ENCODE data around the gene TTYH2. TPM values are rescaled to one million over a fixed set of nuclear protein-coding genes. Genes with fewer than 3 reads are reported as not detected.

The TTYH2 gene
- polyA plus RNA-seq, 4 donors = 0.27 to 50.6 (median 2.0) TPM; not detected in 1

DNA sequence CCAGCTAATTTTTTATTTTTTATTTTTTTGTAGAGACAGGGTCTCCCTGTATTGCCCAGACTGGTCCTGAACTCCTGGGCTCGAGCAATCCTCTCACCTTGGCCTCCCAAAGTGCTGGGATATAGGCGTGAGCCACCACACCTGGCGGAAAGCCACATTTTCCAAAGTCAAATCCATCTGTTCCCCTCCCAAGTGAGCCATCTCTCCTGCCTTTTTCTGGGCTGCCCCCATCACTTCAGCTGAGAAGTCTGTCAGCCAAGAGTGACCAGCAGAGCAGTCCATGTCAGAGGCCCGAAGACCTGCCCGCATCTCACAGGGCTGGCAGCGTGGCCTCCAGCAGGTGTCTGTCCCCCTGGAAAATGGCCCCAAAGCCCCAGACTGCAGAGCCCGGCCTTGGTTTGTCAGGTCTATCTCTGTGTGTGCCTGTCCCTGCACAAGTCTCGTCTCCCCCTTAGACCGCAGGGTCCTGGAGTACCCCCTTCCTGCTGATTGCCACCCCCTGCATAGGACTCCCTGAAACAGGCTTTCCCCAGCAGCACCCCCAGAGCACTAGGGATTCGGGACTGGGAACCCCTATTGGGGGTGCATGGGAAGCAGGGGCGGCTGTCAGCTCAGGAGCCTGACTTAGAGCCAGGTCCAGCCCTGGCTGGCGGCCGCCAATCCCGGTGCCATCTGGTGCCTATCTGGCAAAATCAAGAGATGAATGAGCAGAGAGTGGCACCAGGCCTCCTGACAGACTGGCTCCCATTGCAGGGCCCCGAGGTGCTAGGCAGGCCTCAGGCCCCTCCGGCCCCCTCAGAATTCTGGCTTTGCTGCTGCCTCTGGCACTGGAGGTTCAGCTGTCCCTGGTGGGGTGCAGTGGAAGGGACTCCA, 7.8 kb downstream of the TTYH2 start:
- H3K9me3 ChIP-seq (ENCODE audit: control insufficient read depth in 2 of 2, insufficient read depth in 1 of 2, low read depth in 1 of 2, low read length in 1 of 2) = no peaks in the 10 kb centered on the region
- 91 to 92% (median 92%) methylated on average over 16 of the region's 16 CpGs for WGBS, 3 donors
- no peak overlapping the region for H3K4me3 ChIP-seq (ENCODE audit: low read depth in 1 of 3, low read length in 3 of 3)
- H3K4me1 ChIP-seq (ENCODE audit: control insufficient read depth in 3 of 3, insufficient read depth in 2 of 3, low read depth in 1 of 3, low read length in 2 of 3) = no peaks in the 10 kb centered on the region
- H3K27me3 ChIP-seq (ENCODE audit: control insufficient read depth in 3 of 3, insufficient read depth in 3 of 3, low read length in 3 of 3) = no peaks in the 10 kb centered on the region
- peaks cover 0 to 81% (median 0%) of the 10 kb centered on the region in 3 donors for H3K36me3 ChIP-seq (ENCODE audit: control insufficient read depth in 3 of 3, insufficient read depth in 2 of 3, low read depth in 1 of 3, low read length in 3 of 3)
- DNase-seq = no peak
- H3K27ac ChIP-seq (ENCODE audit: low read depth in 1 of 3, low read length in 2 of 3) = no peak overlapping the region
- no peak for FAIRE-seq

DNA sequence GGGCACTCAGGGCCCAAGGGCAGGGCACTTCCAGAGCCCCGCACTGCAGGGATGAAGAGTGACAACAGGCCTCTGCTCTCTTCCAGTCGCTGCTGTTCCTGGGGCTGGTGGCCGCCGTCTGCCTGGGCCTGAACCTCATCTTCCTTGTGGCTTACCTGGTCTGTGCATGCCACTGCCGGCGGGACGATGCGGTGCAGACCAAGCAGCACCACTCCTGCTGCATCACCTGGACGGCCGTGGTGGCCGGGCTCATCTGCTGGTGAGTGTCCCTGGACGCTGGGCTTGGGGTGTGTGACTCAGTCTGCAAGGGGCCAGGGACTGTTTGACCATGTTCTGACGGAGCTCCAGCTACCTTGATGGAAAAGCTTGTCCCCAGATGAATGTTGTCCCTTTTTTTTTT, 9.0 kb downstream of the TTYH2 start:
- 84 to 94% (median 91%) methylated on average over 11 to 13 of the region's 13 CpGs for WGBS, 3 donors
- no peaks in the 10 kb centered on the region for H3K4me1 ChIP-seq (ENCODE audit: control insufficient read depth in 3 of 3, insufficient read depth in 2 of 3, low read depth in 1 of 3, low read length in 2 of 3)
- peaks cover 0 to 71% (median 0%) of the 10 kb centered on the region in 3 donors for H3K36me3 ChIP-seq (ENCODE audit: control insufficient read depth in 3 of 3, insufficient read depth in 2 of 3, low read depth in 1 of 3, low read length in 3 of 3)
- H3K4me3 ChIP-seq (ENCODE audit: low read depth in 1 of 3, low read length in 3 of 3) = no peak overlapping the region
- FAIRE-seq (no peak), DNase-seq (no peak)
- H3K27ac ChIP-seq (ENCODE audit: low read depth in 1 of 3, low read length in 2 of 3) = no peak overlapping the region
- H3K9me3 ChIP-seq (ENCODE audit: control insufficient read depth in 2 of 2, insufficient read depth in 1 of 2, low read depth in 1 of 2, low read length in 1 of 2) = no peaks in the 10 kb centered on the region
- H3K27me3 ChIP-seq (ENCODE audit: control insufficient read depth in 3 of 3, insufficient read depth in 3 of 3, low read length in 3 of 3) = no peaks in the 10 kb centered on the region

DNA sequence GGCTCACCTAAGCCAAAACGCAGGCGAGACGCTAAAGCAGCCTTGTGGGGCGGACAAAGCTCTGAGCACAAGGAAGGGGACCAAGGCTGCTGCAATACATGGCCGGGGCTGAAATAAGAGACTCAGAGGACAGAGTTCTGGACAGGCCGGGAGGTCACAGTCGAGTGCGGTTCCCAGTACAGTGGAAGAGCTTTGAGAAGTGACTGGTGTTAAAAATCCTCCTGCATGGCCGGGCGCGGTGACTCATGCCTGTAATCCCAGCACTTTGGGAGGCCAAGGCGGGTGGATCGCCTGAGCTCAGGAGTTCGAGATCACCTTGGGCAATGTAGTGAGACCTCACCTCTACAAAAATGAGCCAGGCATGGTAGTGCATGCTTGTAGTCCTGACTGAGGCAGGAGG, 10.5 kb downstream of the TTYH2 start:
- 90 to 94% (median 93%) methylated on average over 14 of the region's 14 CpGs for WGBS, 3 donors
- FAIRE-seq = no peak
- no peaks in the 10 kb centered on the region for H3K4me1 ChIP-seq (ENCODE audit: control insufficient read depth in 3 of 3, insufficient read depth in 2 of 3, low read depth in 1 of 3, low read length in 2 of 3)

DNA sequence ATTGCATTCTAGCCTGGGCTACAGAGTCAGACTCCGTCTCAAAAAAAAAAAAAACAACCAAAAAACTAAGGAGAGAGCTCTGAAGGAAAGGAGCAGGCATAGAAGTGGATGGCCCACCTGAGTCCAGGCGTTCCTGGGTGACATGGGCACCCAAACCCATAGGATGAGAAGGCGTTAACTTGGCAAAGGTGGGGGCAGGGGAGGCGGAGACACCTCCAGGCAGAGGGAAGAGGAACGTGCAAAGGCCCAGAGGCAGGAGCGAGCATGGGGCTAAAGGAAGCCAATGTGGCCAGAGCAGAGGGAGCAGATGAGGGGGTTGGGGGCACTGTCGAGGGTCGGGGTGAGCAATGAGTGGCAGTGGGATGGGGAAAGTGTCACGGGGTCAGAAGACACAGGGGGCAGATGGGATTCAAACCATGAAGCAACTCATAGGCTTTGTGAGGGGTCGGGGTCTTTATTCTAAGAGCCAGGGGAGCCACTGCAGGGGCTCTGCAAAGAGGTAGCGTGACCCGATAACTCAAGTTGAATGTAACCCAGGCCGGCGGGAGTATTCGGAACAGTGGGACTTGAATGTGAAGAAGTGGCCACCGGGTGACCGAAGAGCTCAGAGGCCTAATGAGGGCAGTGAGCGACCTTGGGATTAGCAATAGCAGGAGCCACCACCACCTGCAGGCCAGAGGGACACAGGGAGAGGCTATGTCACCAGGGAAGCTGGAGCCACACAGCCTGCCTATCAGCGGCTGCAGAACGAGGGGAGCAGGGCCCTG, 11.8 kb downstream of the TTYH2 start:
- 91 to 94% (median 94%) methylated on average over 20 of the region's 20 CpGs for WGBS, 3 donors
- Histone ChIP-seq H3K36me3 (ENCODE audit: control insufficient read depth in 3 of 3, insufficient read depth in 2 of 3, low read depth in 1 of 3, low read length in 3 of 3) (peaks cover 0 to 61% (median 0%) of the 10 kb centered on the region in 3 donors), H3K4me1 (ENCODE audit: control insufficient read depth in 3 of 3, insufficient read depth in 2 of 3, low read depth in 1 of 3, low read length in 2 of 3) (no peaks in the 10 kb centered on the region), H3K27ac (ENCODE audit: low read depth in 1 of 3, low read length in 2 of 3) (no peak overlapping the region), H3K9me3 (ENCODE audit: control insufficient read depth in 2 of 2, insufficient read depth in 1 of 2, low read depth in 1 of 2, low read length in 1 of 2) (no peaks in the 10 kb centered on the region), H3K27me3 (ENCODE audit: control insufficient read depth in 3 of 3, insufficient read depth in 3 of 3, low read length in 3 of 3) (no peaks in the 10 kb centered on the region), H3K4me3 (ENCODE audit: low read depth in 1 of 3, low read length in 3 of 3) (no peak overlapping the region)
- FAIRE-seq = no peak
- no peak for DNase-seq

More for the DNA sequence above, 10.5 kb downstream of the TTYH2 start:
- Histone ChIP-seq H3K36me3 (ENCODE audit: control insufficient read depth in 3 of 3, insufficient read depth in 2 of 3, low read depth in 1 of 3, low read length in 3 of 3) (peaks cover 0 to 59% (median 0%) of the 10 kb centered on the region in 3 donors), H3K27ac (ENCODE audit: low read depth in 1 of 3, low read length in 2 of 3) (no peak overlapping the region), H3K9me3 (ENCODE audit: control insufficient read depth in 2 of 2, insufficient read depth in 1 of 2, low read depth in 1 of 2, low read length in 1 of 2) (no peaks in the 10 kb centered on the region), H3K27me3 (ENCODE audit: control insufficient read depth in 3 of 3, insufficient read depth in 3 of 3, low read length in 3 of 3) (no peaks in the 10 kb centered on the region), H3K4me3 (ENCODE audit: low read depth in 1 of 3, low read length in 3 of 3) (no peak overlapping the region)
- DNase-seq = no peak

DNA sequence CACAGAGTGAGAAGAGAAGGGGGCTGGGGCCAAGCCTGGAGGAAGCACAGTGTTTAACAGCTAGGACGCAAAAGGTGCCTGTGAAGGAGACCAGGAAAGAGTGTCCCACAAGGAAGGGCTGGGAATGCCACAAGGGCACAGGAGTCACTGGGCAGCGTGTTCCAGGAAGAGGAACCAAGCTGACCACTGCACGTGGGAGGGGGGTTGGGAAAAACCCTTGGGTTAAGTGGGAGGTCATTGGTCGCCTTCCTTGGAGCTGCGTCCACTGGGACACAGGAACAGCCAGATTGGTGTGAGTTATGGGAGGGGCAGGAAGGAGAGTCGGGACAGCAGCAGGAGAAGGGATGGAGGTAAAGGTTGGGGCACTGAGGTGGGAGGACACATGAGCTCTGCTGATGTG, 12.9 kb downstream of the TTYH2 start:
- H3K9me3 ChIP-seq (ENCODE audit: control insufficient read depth in 2 of 2, insufficient read depth in 1 of 2, low read depth in 1 of 2, low read length in 1 of 2) = no peaks in the 10 kb centered on the region
- H3K27ac ChIP-seq (ENCODE audit: low read depth in 1 of 3, low read length in 2 of 3) = no peak overlapping the region
- H3K4me3 ChIP-seq (ENCODE audit: low read depth in 1 of 3, low read length in 3 of 3) = no peak overlapping the region
- peaks cover 0 to 62% (median 0%) of the 10 kb centered on the region in 3 donors for H3K36me3 ChIP-seq (ENCODE audit: control insufficient read depth in 3 of 3, insufficient read depth in 2 of 3, low read depth in 1 of 3, low read length in 3 of 3)
- DNase-seq (no peak), FAIRE-seq (no peak)
- H3K4me1 ChIP-seq (ENCODE audit: control insufficient read depth in 3 of 3, insufficient read depth in 2 of 3, low read depth in 1 of 3, low read length in 2 of 3) = no peaks in the 10 kb centered on the region
- 67 to 83% (median 71%) methylated on average over 6 of the region's 6 CpGs for WGBS, 3 donors
- H3K27me3 ChIP-seq (ENCODE audit: control insufficient read depth in 3 of 3, insufficient read depth in 3 of 3, low read length in 3 of 3) = no peaks in the 10 kb centered on the region

DNA sequence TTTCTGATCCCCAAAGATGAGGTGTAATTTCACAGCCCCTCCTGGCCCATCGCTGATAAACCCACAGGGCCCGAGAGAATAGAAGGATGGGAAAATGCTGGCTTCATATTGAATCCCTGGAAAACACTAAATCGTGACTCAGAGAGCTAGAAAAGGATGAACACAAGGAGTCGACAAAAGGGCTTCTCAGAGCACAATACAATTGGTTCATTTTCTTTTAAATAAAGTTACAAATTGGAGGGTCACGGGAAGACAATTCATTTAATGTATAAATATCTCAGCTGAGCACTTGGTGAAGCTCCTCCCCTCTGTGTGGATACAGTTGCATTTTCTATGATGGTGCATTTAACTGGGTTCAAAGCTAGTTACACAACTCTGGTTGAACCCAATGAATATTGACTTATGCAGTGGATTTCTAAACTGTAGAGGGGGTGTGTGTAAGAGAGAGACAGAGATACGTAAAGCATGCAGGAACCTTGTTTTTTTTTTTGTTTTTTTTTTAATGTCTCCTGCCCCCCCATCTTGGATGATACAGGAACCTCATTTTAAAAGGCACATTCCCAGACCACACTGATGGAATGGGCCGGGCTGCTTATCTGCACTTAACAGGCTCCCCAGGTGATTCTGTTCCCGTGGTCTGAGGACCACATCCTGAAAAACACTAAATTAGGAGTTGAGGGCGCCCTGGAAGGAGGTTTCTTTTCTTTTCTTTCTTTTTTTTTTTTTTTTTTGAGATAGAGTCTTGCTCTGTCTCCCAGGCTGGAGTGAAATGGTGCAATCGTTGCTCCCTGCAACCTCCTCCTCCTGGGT, 14.1 kb downstream of the TTYH2 start:
- no peaks in the 10 kb centered on the region for H3K9me3 ChIP-seq (ENCODE audit: control insufficient read depth in 2 of 2, insufficient read depth in 1 of 2, low read depth in 1 of 2, low read length in 1 of 2)
- 78 to 86% (median 80%) methylated on average over 10 of the region's 10 CpGs for WGBS, 3 donors
- no peak for FAIRE-seq
- no peak overlapping the region for H3K27ac ChIP-seq (ENCODE audit: low read depth in 1 of 3, low read length in 2 of 3)
- H3K27me3 ChIP-seq (ENCODE audit: control insufficient read depth in 3 of 3, insufficient read depth in 3 of 3, low read length in 3 of 3) = no peaks in the 10 kb centered on the region
- no peak for DNase-seq
- H3K36me3 ChIP-seq (ENCODE audit: control insufficient read depth in 3 of 3, insufficient read depth in 2 of 3, low read depth in 1 of 3, low read length in 3 of 3) = peaks cover 0 to 62% (median 0%) of the 10 kb centered on the region in 3 donors
- no peak overlapping the region for H3K4me3 ChIP-seq (ENCODE audit: low read depth in 1 of 3, low read length in 3 of 3)
- no peaks in the 10 kb centered on the region for H3K4me1 ChIP-seq (ENCODE audit: control insufficient read depth in 3 of 3, insufficient read depth in 2 of 3, low read depth in 1 of 3, low read length in 2 of 3)

DNA sequence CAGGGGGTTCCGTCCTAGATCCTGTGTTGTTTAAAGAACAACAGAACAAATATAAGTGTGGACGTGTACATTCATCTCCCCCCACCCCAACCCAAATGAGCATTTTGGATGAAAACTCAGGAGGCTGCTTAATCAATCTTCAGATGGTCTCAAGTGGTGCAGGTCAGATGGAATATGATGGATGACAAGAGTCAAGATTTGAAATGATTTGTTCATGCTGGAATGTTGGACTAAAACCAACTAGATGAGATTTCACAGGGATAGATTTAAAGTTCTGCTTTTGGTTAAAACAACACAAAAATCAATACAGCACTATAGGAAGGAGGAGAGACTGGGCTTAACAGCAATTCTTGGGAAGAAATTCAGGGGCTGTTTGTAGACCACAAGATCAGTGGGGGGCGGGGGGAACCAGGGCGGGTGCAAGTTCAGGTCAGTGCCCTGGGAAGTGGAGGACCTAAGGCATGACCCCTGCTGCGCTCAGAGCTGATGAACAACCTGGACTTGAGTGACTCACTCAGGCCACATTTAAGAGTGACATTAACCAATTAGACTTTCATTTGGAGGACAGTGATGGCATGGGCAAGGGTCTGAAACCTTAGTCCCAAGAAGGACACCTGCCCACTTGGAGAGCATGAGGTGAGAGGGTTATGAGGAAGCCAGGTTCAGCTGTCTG, 15.1 kb downstream of the TTYH2 start:
- no peak overlapping the region for H3K27ac ChIP-seq (ENCODE audit: low read depth in 1 of 3, low read length in 2 of 3)
- no peaks in the 10 kb centered on the region for H3K4me1 ChIP-seq (ENCODE audit: control insufficient read depth in 3 of 3, insufficient read depth in 2 of 3, low read depth in 1 of 3, low read length in 2 of 3)
- DNase-seq (no peak), FAIRE-seq (no peak)
- 70 to 78% (median 77%) methylated on average over 5 of the region's 5 CpGs for WGBS, 3 donors
- no peaks in the 10 kb centered on the region for H3K27me3 ChIP-seq (ENCODE audit: control insufficient read depth in 3 of 3, insufficient read depth in 3 of 3, low read length in 3 of 3)
- no peaks in the 10 kb centered on the region for H3K9me3 ChIP-seq (ENCODE audit: control insufficient read depth in 2 of 2, insufficient read depth in 1 of 2, low read depth in 1 of 2, low read length in 1 of 2)
- no peak overlapping the region for H3K4me3 ChIP-seq (ENCODE audit: low read depth in 1 of 3, low read length in 3 of 3)
- H3K36me3 ChIP-seq (ENCODE audit: control insufficient read depth in 3 of 3, insufficient read depth in 2 of 3, low read depth in 1 of 3, low read length in 3 of 3) = peaks cover 0 to 62% (median 0%) of the 10 kb centered on the region in 3 donors

Data from small intestine (tissue), 7 donors.